Activated CD4-positive, CD25-positive, alpha-beta regulatory T cell treated with anti-CD3 and anti-CD28 coated beads, Interleukin-2, amount 50 U/mL, for 16 hours (primary cell): ENCODE data around the gene ERAP2.
"Not testable (repeated sequence)": the region's sequence is repeated elsewhere in the genome, so short reads cannot be mapped to it uniquely, and the experiment has no call there.

Experiments used
- DNase-seq: peaks from one replicate; pipeline ENCODE4 v3.0.0-alpha.2; 2020; ENCODE audit warnings: low read depth, low spot score

Gene ERAP2

GRCh38 chr5:96863949-96864584, 12.2 kb upstream of the ERAP2 start:
- no peak for DNase-seq

DNA sequence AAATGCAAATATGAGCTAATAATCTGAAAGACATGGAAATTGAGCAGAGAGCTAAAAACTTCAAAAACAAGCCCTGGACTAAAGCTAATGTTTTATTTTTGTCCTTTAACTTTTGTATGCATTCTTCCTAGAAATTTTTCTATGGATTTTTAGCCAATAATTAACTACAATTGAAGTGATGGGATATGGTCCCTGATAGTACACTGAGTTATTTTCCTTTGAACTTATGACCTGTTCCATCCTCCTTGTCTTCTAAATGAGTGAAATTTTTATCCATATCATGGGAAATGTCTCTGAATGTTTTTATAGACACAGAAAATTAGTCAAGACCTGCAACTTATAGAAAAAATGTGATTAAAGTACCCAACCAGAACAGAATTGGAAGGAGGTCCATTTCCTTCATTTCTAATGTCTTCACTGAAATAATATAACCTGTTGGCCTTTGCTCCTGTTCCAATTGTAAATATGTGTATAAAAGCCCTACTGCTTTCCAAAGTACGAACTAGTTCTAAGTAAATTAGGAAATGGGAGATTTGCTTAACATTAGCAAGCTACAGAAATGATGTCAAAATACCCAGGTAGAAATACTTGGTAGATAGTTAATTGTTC, 11.3 kb upstream of the ERAP2 start:
- no peak for DNase-seq

- no peak for DNase-seq
These were observed 7.5 kb upstream of the ERAP2 start for GRCh38 chr5:96868603-96869371.

- no peak for DNase-seq
These were observed 7.0 kb upstream of the ERAP2 start for GRCh38 chr5:96869372-96869641.

DNA sequence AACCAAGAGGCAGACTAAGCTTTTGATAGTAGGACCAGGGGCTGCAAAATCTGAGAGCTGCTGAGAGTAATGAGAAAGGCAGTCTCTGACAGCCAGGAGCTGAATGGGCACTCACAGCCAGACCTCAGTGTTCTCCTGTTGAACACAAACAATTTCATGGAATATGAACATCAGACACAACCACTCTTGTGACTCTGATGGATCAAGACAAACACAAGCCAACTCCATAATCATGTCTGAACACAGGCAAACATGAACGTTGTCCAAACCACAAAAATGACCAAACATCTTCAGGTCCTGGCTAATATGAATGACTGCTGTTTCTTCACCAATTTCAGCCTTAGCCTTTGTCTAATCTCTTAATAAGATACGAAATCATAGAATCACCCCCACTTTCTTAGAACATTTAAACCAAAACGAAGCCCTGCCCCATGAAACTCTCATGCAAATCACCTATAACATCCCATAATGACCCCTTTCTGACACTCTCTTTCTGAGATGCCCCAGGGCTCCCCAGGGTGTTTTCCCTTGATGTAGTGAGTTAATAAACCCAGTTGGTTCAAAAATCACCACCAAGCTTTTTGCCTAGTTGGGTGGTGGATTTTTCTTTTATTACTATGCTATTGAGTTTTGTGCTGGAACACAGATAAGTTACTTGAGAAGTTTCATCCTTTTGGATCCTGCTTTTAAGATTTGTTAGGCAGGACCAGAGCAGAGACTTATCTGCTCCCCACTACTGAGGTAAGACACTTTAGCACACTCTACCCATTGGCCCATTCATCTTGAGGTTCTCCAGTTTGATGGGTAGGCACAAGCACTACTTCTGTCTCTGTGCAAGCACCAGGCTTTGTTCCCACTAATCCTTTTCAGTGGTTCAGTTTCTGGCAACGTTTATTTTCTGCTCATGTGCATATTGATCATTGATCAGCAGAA, 5.9 kb upstream of the ERAP2 start:
- DNase-seq: no peak

DNA sequence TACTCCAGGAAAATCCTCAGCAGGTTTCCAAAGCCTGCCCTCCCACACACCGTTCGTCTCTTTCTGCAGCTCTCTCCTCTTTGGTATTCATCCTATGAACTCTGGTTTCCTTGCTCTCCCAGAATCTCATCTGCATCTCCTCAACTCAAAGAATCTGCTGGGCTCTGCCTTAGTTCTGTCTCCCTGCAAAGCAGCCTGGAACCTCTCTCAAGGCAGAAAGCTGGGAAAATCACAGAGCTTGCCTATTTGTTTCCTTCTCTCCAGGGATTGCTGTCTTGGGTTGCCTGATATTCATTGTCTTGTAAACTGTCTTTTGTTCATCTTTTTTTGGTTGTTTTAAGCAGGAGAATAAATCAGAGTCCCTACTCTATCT, 5.3 kb upstream of the ERAP2 start:
- DNase-seq: no peak

- DNase-seq: no peak
These were observed 4.6 kb upstream of the ERAP2 start for GRCh38 chr5:96871686-96872085.

DNA sequence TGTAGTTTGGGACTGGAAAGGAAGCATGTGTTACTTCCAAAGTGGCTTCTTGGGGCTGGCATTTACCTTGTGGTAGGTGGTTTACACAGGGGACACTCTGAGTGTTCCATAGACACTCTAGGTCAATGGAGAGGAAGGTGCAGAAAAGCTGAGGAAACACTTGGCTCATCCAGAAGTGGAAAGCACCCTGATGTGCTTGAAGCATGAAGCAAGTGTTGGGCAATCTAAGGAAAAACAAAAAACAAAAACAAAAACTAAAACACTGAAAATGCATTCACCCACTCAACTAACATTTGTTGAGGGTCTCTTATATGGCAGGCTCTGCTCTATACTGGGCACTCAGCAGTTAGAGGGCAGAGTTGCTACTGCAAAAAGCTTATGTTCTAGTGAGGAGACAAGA, 2.9 kb upstream of the ERAP2 start:
- DNase-seq: no peak

- no peak for DNase-seq
These were observed 1.7 kb upstream of the ERAP2 start for GRCh38 chr5:96874631-96875030.

- DNase-seq: no peak
These were observed 459 bp upstream of the ERAP2 start for GRCh38 chr5:96875791-96876291.

GRCh38 chr5:96876977-96877469, 723 bp downstream of the ERAP2 start:
- DNase-seq: not testable (repeated sequence)

- no peak for DNase-seq
These were observed 3.4 kb downstream of the ERAP2 start for GRCh38 chr5:96879665-96880064.

DNA sequence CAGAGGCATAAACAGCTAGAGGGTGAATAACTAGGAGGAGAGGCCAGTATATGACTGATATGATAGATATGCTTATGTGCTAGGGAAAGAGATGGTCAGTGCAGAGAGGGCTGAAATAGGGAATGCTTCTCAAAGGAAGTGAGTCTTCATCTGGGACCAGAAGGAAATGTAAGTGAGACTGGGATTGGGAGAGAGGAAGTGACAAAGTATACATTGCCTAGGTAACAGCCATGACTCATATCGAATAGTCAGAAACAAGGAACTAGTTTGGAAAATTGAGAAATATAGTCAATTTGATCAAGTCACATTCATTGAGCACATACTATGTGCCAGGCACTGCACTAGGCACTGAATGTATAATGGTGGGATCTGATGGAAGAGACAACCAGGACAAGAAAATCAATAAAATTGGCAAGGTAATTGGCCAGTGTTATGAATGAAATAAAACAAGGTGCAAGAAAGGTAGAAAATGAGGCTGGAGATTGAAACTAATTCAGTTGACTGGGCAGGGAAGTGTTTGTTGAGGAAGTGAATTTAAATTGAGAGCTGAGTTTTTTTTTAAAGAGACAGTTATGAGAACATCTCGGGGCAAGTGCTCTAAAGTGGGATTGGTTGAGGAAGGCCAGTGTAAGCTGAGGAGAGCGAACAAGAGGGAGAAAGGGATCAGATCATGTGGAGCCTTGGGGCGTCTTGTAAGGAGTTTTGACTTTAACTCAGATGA, 4.3 kb downstream of the ERAP2 start:
- no peak for DNase-seq

DNA sequence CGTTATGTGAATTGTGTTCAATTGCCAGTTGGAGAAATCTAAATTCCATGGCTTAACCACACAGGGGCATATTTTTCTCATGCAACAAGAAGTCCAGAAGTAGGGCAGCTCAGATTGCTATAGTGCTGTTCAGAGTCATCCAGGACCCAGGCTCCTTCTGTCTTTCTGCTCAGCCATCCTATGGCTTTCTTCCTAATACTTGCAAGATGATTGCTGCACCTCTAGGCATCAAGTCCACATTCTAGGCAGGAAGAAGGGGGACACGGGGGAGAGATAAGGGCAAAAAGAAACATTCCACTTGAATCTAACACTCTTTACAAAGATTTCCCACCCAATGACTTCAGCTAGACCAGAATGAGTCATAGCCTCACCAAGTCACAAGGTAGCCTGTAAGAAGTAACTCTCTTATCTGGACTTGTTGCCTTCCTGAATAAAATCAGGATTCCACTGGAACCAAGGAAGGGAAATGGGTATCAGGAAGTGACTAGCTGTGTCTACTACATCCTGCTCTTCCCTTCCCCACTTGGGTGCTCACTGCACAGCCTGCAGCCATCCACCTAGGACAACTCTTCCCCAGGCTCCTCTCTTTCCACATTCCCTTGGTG, 5.3 kb downstream of the ERAP2 start:
- DNase-seq: no peak

DNA sequence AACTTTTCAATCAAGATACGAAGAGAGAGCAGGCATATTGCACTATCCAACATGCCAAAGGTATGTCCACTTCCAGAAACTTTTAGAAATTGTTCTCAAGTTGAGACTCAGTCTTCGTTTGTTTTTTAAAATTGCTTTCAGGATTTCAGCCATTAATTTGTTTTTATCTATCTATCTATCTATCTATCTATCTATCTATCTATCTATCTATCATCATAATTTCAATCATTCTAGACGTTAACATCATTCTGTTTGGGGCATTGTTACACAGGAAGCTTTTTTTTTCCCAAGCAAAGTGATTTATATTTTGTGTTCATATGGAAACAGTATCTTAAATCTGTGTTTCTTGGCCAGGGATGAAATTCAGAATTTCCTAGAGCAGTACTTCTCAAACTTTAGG, 7.6 kb downstream of the ERAP2 start:
- no peak for DNase-seq

DNA sequence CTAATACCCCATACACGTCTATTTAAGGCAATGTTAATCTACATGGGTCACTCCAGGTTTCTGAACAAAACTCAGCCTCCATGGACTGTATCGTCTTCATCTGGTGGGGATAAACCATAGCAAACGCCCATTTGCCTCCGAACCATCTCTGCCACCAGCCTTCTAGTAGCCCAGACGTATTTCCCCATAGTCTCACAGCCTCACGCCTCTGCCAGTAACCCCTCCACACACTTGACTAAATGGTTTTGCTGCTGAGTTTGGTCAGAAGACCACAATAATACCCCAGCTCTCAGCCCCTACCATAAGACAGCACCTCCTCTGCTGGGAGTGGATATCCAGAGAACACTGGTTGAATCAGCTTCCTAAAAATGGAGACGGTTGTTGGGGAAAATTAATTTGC, 8.7 kb downstream of the ERAP2 start:
- no peak for DNase-seq

GRCh38 chr5:96885518-96886338, 9.4 kb downstream of the ERAP2 start:
- DNase-seq: no peak

DNA sequence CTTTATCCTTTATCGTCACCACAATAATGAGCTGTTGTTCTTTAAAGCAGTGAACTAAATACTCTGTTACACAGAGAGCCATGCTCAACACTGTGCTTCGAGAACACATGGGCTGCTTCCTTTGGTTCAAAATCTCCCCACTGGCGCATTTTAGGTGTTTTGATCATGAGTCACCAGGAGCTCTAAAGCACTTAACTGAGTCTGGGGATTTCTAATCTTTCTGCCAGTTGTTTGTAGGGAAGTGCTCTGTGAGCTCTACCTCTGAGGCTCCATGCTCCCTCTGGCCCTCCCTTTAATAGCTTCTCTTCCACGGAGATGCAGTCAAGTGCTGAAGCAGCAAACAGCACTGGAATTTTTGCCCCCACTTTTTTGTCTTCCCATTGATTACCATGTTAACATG, 17.0 kb downstream of the ERAP2 start:
- no peak for DNase-seq

DNA sequence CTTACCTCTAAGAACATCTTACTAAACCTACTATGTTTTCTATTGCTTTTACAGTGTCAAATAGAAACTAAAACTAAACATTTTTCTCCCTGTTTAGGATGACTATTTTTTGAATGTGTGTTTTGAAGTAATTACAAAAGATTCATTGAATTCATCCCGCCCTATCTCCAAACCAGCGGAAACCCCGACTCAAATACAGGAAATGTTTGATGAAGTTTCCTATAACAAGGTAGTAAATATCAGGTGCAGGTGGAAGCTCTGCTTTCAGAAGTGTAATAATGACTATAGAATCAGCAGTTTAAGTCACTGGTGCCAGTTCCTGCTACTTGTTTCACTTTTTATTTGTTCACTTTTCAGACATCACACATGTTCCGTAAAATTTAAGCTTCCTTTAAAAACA, 20.0 kb downstream of the ERAP2 start:
- peak; percentile 32 for DNase-seq

DNA sequence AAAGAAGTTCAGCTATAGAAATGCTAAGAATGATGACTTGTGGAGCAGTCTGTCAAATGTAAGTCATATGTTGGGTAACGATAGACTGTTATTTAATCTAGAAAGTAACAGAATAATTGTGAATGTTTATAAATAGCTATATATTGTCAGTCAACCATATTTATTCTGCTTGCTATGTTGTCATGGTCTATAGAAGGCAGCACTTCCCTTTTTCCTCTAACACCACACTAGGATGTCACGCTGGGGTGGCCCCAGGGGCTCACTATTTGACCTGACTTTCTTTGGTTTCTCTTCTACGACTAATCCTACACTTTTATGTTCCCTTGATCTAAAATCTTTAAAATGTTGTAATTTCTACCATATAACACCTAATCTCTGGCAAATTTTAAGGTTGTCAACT, 20.5 kb downstream of the ERAP2 start:
- DNase-seq: no peak
